Keratinocyte (primary cell): Measurements from ENCODE around the gene DNASE1L2. TPM values are rescaled to one million over a fixed set of nuclear protein-coding genes. Genes with fewer than 3 reads are reported as not detected.

Source experiments
- DNase-seq: peaks from one replicate; pipeline ENCODE4 v3.0.0-alpha.2; 2011; ENCODE audit warnings: low read depth, missing footprints, low spot score
- FAIRE-seq: peaks from 2 replicates; lab custom pipeline; 2011; peaks lifted over from hg19 to GRCh38; lab: Jason Lieb, UNC
- H2AFZ ChIP-seq: 2 replicates; pipeline ENCODE4 v1.6.0; 2012; ENCODE audit warnings: low read length, control low read depth, inconsistent platforms; ENCODE audit not compliant: control insufficient read depth
- H3K27ac ChIP-seq: 2 replicates; pipeline ENCODE4 v1.5.1; 2011; ENCODE audit warnings: low read length; ENCODE audit not compliant: control insufficient read depth, insufficient read depth
- H3K27me3 ChIP-seq: 3 replicates; pipeline ENCODE4 v1.6.0; 2011; ENCODE audit warnings: low read length; ENCODE audit not compliant: control insufficient read depth, insufficient read depth; ENCODE audit errors: extremely low read depth
- H3K36me3 ChIP-seq, 2 experiments: 2 replicates in 1 of 2; 3 replicates in 1 of 2; pipeline ENCODE4 v1.5.1; 2011; ENCODE audit warnings: low read length in 2 of 2, mild to moderate bottlenecking in 1 of 2; ENCODE audit not compliant: control insufficient read depth in 2 of 2, insufficient read depth in 2 of 2; ENCODE audit errors: extremely low read depth in 1 of 2
- H3K4me1 ChIP-seq: 3 replicates; pipeline ENCODE4 v1.5.1; 2011; ENCODE audit warnings: low read length; ENCODE audit not compliant: control insufficient read depth, insufficient read depth; ENCODE audit errors: extremely low read depth
- H3K4me2 ChIP-seq: 3 replicates; pipeline ENCODE4 v1.6.0; 2011; ENCODE audit warnings: low read depth, low read length; ENCODE audit not compliant: control insufficient read depth, insufficient read depth; ENCODE audit errors: extremely low read depth
- H3K4me3 ChIP-seq, 3 experiments: fragments of 200-600 bp in 1 of 3; sonication (generic) in 1 of 3; 2 replicates in 2 of 3; 3 replicates in 1 of 3; pipeline ENCODE4 v1.5.1; 2011 to 2016; ENCODE audit warnings: low read length in 3 of 3, mild to moderate bottlenecking in 3 of 3, control low read depth in 2 of 3, inconsistent platforms in 1 of 3, low read depth in 1 of 3, mixed read lengths in 1 of 3, mixed run types in 1 of 3, moderate library complexity in 1 of 3; ENCODE audit not compliant: control insufficient read depth in 2 of 3, insufficient read depth in 2 of 3; ENCODE audit errors: extremely low read depth in 1 of 3
- H3K79me2 ChIP-seq: 2 replicates; pipeline ENCODE4 v1.6.0; 2012; ENCODE audit warnings: low read length; ENCODE audit not compliant: control insufficient read depth, insufficient read depth
- H3K9ac ChIP-seq: 3 replicates; pipeline ENCODE4 v1.6.0; 2011; ENCODE audit warnings: low read length; ENCODE audit not compliant: control insufficient read depth, insufficient read depth; ENCODE audit errors: extremely low read depth
- H3K9me1 ChIP-seq: 3 replicates; pipeline ENCODE4 v1.6.0; 2011; ENCODE audit warnings: low read length; ENCODE audit not compliant: control insufficient read depth, insufficient read depth; ENCODE audit errors: extremely low read depth
- H3K9me3 ChIP-seq: 2 replicates; pipeline ENCODE4 v1.5.1; 2012; ENCODE audit warnings: low read depth, low read length; ENCODE audit not compliant: control insufficient read depth
- H4K20me1 ChIP-seq: 3 replicates; pipeline ENCODE4 v1.6.0; 2011; ENCODE audit warnings: low read length; ENCODE audit not compliant: control insufficient read depth, insufficient read depth; ENCODE audit errors: extremely low read depth
- EZH2 ChIP-seq: IDR thresholded peaks from one replicate; pipeline ENCODE4 v1.6.1; 2012; ENCODE audit warnings: inconsistent platforms, mild to moderate bottlenecking, low read length, moderate library complexity
- dilution Hi-C: fragments of 300-500 bp; cut with MboI; formaldehyde crosslinking; loops from one replicate; pipeline ENCODE4 v1.7.0; 2020; ENCODE audit warnings: low sequenced_read_pairs; ENCODE audit not compliant: extremely low pct_ligation_motif_present
- polyA plus RNA-seq, 5 experiments: library from polyadenylated mRNA; depleted of rRNA in 3 of 5; stranded (reverse) in 3 of 5; stranded (forward) in 1 of 5; unstranded in 1 of 5; fragments of >200 nt; gene quantifications; 1 replicate in 1 of 5; 2 replicates in 3 of 5; 3 replicates in 1 of 5; pipeline versions ENCODE4 v1.2.1 to v1.2.3, GENCODE V29; 2011 to 2012; ENCODE audit warnings: missing spikeins in 2 of 5, low read depth in 1 of 5, low replicate concordance in 1 of 5
- TF ChIP-seq, protein P1 (sequence below), 3 experiments: IDR thresholded peaks in 1 of 3; conservative IDR thresholded peaks in 1 of 3; optimal IDR thresholded peaks in 1 of 3; 2 replicates in 2 of 3; 3 replicates in 1 of 3; pipeline versions ENCODE3 to v1.5.1; 2011; ENCODE audit warnings: low read length in 3 of 3, mild to moderate bottlenecking in 3 of 3, moderate library complexity in 2 of 3, control low read depth in 1 of 3, inconsistent platforms in 1 of 3; ENCODE audit not compliant: insufficient read depth in 2 of 3; ENCODE audit errors: extremely low read depth in 1 of 3

DNASE1L2 gene
- polyA plus RNA-seq, 1 donor (not counting 4 experiments of a cell fraction or from before 2014, with no cell fraction given) = 0.31 TPM

DNA sequence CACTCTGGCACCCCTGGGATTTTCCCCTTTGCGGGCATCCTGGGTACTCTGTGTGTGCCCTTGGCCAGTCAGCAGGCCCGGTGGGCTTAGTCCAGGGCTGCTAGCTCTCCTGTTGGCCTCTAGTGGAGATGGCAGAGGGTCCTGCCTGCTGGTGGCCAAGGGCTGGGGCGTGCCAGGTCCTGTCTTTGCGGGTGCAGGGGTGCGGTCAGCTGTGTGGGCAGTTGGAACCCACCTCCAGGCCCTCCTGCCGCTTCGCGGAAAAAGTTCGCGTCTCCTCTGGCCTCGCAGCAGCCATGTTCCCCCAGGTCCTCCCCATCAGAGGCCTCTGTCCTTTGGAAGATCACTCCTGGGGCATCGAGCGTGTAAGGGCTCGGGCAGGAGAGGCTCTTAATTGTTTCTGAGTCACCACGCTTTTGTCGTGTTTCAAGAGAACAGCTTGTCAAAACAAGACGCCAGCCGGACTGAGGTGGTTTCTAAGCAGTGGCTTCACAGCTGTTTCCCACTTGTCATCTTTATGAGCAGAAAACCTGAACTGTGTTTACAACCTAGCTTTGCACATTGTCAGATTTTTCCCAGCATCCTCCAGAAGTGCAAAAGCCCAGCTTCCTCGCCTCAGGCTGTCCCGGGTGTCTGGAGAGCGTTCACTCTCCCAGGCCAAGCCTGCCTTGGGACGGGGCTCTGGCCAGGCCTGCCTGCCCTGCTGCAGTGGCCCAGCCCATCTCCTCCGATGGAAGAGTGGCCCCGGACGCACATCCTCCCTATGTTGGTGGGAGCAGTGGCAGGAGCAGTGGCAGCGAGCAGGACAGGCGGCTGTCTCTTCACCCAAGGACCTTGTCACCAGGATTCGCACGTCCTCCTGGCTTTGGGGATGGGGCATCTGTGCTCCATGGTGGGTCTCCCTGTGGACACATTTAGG, 5.0 kb upstream of the DNASE1L2 start:
- Histone ChIP-seq H4K20me1 (peaks cover 9% of the 10 kb centered on the region), H3K4me1 (peaks cover 14% of the 10 kb centered on the region), H3K27ac (no peak overlapping the region), H3K79me2 (peaks cover 20% of the 10 kb centered on the region), H3K36me3 (peaks cover 26 to 53% of the 10 kb centered on the region in 2 experiments), H3K27me3 (peaks cover 8% of the 10 kb centered on the region), H3K4me2 (peak overlapping the region; percentile 3), H3K9me3 (no peaks in the 10 kb centered on the region), H2AFZ (no peak overlapping the region), H3K9me1 (peaks cover 3% of the 10 kb centered on the region), H3K9ac (no peak overlapping the region), H3K4me3 (no peak overlapping the region)
- TF ChIP-seq EZH2 = no peak
- TF ChIP-seq, protein P1, sequence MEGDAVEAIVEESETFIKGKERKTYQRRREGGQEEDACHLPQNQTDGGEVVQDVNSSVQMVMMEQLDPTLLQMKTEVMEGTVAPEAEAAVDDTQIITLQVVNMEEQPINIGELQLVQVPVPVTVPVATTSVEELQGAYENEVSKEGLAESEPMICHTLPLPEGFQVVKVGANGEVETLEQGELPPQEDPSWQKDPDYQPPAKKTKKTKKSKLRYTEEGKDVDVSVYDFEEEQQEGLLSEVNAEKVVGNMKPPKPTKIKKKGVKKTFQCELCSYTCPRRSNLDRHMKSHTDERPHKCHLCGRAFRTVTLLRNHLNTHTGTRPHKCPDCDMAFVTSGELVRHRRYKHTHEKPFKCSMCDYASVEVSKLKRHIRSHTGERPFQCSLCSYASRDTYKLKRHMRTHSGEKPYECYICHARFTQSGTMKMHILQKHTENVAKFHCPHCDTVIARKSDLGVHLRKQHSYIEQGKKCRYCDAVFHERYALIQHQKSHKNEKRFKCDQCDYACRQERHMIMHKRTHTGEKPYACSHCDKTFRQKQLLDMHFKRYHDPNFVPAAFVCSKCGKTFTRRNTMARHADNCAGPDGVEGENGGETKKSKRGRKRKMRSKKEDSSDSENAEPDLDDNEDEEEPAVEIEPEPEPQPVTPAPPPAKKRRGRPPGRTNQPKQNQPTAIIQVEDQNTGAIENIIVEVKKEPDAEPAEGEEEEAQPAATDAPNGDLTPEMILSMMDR (optimal IDR thresholded peaks at IDR 0.05 in 1 of 3, IDR thresholded peaks at IDR 0.05 in 1 of 3, conservative IDR thresholded peaks at IDR 0.05 in 1 of 3; ENCODE audit: extremely low read depth in 1 of 3, insufficient read depth in 2 of 3, low read length in 3 of 3) = no peak
- FAIRE-seq (peak; percentile 9), DNase-seq (no peak)
- dilution Hi-C loops = no loop called here

DNA sequence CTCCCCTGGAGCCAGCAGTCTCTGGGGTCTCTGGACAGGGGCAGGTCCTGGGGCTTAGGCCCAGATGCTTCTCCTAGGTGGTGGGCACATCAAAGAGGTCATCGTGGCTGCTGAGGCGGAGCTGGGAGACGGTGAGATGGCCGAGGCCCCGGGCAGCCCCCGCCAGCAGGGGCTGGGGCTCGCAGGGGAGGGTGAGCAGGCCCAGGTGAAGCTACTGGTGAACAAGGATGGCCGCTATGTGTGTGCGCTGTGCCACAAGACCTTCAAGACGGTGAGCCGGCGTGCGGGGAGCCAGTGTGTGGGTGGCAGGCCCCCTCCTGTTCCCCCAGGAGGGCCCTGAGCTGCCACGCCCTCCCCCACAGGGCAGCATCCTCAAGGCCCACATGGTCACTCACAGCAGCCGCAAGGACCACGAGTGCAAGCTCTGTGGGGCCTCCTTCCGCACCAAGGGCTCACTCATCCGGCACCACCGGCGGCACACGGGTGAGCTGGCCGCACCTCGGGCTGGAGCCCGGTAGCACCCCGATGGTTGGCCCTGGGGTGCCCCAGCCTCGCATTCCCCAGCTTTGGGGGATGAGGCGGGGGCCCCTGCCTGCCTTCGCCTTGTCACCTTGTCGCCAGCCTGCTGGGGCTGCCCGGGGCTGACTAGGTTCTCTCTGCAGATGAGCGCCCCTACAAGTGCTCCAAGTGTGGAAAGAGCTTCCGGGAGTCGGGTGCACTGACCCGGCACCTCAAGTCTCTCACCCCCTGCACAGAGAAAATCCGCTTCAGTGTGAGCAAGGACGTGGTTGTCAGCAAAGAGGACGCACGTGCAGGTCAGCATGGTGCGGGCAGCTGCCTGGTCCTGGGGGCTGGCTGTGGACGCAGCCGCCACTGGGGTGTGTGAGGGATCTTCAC, 3.9 kb upstream of the DNASE1L2 start:
- Histone ChIP-seq H3K9ac (no peak overlapping the region), H3K79me2 (peaks cover 11% of the 10 kb centered on the region), H3K9me1 (peaks cover 3% of the 10 kb centered on the region), H2AFZ (no peak overlapping the region), H3K4me2 (no peak overlapping the region), H3K36me3 (peaks cover 26 to 52% of the 10 kb centered on the region in 2 experiments), H3K4me3 (no peak overlapping the region), H3K9me3 (no peaks in the 10 kb centered on the region), H3K4me1 (peaks cover 11% of the 10 kb centered on the region), H4K20me1 (peaks cover 10% of the 10 kb centered on the region), H3K27me3 (peaks cover 19% of the 10 kb centered on the region), H3K27ac (no peak overlapping the region)
- TF ChIP-seq, protein P1 (optimal IDR thresholded peaks at IDR 0.05 in 1 of 3, IDR thresholded peaks at IDR 0.05 in 1 of 3, conservative IDR thresholded peaks at IDR 0.05 in 1 of 3; ENCODE audit: extremely low read depth in 1 of 3, insufficient read depth in 2 of 3, low read length in 3 of 3) = no peak
- TF ChIP-seq EZH2 = no peak
- dilution Hi-C loops = no loop called here
- no peak for FAIRE-seq
- DNase-seq = no peak
